Neural crest cell (in vitro differentiated cells): ENCODE measurements around the gene PPP1R3G. TPM values are rescaled to one million over a fixed set of nuclear protein-coding genes. Genes with fewer than 3 reads are reported as not detected.

Source experiments
- DNase-seq: peaks from one replicate; pipeline ENCODE4 v3.0.0; 2021; ENCODE audit warnings: low read depth, mixed read lengths, low spot score
- H3K27ac Mint-ChIP-seq: one replicate; pipeline ENCODE4 v1.8.0; 2021; ENCODE audit warnings: mild to moderate bottlenecking, mixed read lengths; ENCODE audit not compliant: unreplicated experiment
- H3K27me3 Mint-ChIP-seq: 2 replicates; pipeline ENCODE4 v1.8.0; 2021; ENCODE audit warnings: low read depth, mild to moderate bottlenecking, mixed read lengths
- H3K36me3 Mint-ChIP-seq: 2 replicates; pipeline ENCODE4 v1.8.0; 2021; ENCODE audit warnings: low read depth, mild to moderate bottlenecking, mixed read lengths
- H3K4me1 Mint-ChIP-seq: 2 replicates; pipeline ENCODE4 v1.8.0; 2021; ENCODE audit warnings: mixed read lengths
- H3K4me3 Mint-ChIP-seq: one replicate; pipeline ENCODE4 v1.8.0; 2021; ENCODE audit warnings: mild to moderate bottlenecking, mixed read lengths
- H3K9me3 Mint-ChIP-seq: 2 replicates; pipeline ENCODE4 v1.8.0; 2021; ENCODE audit warnings: mixed read lengths
- CTCF ChIP-seq: fragments of 200-600 bp; sonication (generic); conservative IDR thresholded peaks from 2 replicates; pipeline ENCODE4 v1.5.0; 2021; ENCODE audit warnings: antibody characterized with exemption, mild to moderate bottlenecking
- total RNA-seq: library from RNA; stranded (reverse); gene quantifications from 2 replicates; pipeline ENCODE4 v1.2.1, GENCODE V29; 2021

Gene PPP1R3G
- total RNA-seq, 1 donor from 2014 or later: 0.05 TPM

GRCh38 chr6:5080574-5080973 is 4.6 kb upstream of the PPP1R3G start:
- no peak for DNase-seq
- H3K4me3 Mint-ChIP-seq: peak overlapping the region; percentile 33
- H3K36me3 Mint-ChIP-seq: no peaks in the 10 kb centered on the region
- no peak overlapping the region for H3K27ac Mint-ChIP-seq
- TF ChIP-seq CTCF: no peak
- peaks cover 33% of the 10 kb centered on the region for H3K27me3 Mint-ChIP-seq
- H3K4me1 Mint-ChIP-seq: peaks cover 10% of the 10 kb centered on the region
- H3K9me3 Mint-ChIP-seq: peaks cover 3% of the 10 kb centered on the region

- Mint-ChIP-seq H3K9me3 (peaks cover 3% of the 10 kb centered on the region), H3K4me1 (peaks cover 10% of the 10 kb centered on the region), H3K27ac (no peak overlapping the region), H3K36me3 (no peaks in the 10 kb centered on the region), H3K4me3 (no peak overlapping the region), H3K27me3 (peaks cover 35% of the 10 kb centered on the region)
- DNase-seq: no peak
- TF ChIP-seq CTCF: no peak
Measured at GRCh38 chr6:5081182-5081581, 4.0 kb upstream of the PPP1R3G start.

- DNase-seq: no peak
- Mint-ChIP-seq H3K27me3 (peaks cover 43% of the 10 kb centered on the region), H3K4me1 (peaks cover 14% of the 10 kb centered on the region), H3K27ac (no peak overlapping the region), H3K4me3 (peak overlapping the region; percentile 67), H3K36me3 (no peaks in the 10 kb centered on the region), H3K9me3 (peaks cover under 1% of the 10 kb centered on the region)
- no peak for TF ChIP-seq CTCF
Measured at GRCh38 chr6:5081955-5082354, 3.2 kb upstream of the PPP1R3G start.

- H3K4me3 Mint-ChIP-seq: peak overlapping the region; percentile 67
- no peaks in the 10 kb centered on the region for H3K9me3 Mint-ChIP-seq
- peaks cover 50% of the 10 kb centered on the region for H3K27me3 Mint-ChIP-seq
- H3K36me3 Mint-ChIP-seq: no peaks in the 10 kb centered on the region
- no peak overlapping the region for H3K27ac Mint-ChIP-seq
- no peak for TF ChIP-seq CTCF
- peaks cover 14% of the 10 kb centered on the region for H3K4me1 Mint-ChIP-seq
- DNase-seq: no peak
Measured at GRCh38 chr6:5082487-5083306, 2.4 kb upstream of the PPP1R3G start.

- Mint-ChIP-seq H3K36me3 (no peaks in the 10 kb centered on the region), H3K27me3 (peaks cover 52% of the 10 kb centered on the region), H3K9me3 (no peaks in the 10 kb centered on the region), H3K4me3 (peak overlapping the region; percentile 77), H3K27ac (no peak overlapping the region), H3K4me1 (peaks cover 14% of the 10 kb centered on the region)
- TF ChIP-seq CTCF: no peak
- no peak for DNase-seq
Measured at GRCh38 chr6:5083307-5083583, 1.9 kb upstream of the PPP1R3G start.
